Sigmoid colon (tissue), 4 donors: ENCODE results near the gene NKX1-2.

Experiments
- POLR2AphosphoS5 ChIP-seq, 4 donors: sonication (generic); formaldehyde crosslinking; IDR thresholded peaks; one replicate each; pipeline ENCODE4 v1.6.1; 2017; ENCODE audit warnings: antibody characterized with exemption in 4 of 4
- TF ChIP-seq, protein P1 (sequence below), 4 experiments: fragments of 450-650 bp in 3 of 4; fragments of 200-600 bp in 1 of 4; IDR thresholded peaks; one replicate each; pipeline ENCODE4 v1.5.1; 2016 to 2019; ENCODE audit warnings: antibody characterized with exemption in 4 of 4, mild to moderate bottlenecking in 3 of 4, moderate library complexity in 2 of 4

DNA sequence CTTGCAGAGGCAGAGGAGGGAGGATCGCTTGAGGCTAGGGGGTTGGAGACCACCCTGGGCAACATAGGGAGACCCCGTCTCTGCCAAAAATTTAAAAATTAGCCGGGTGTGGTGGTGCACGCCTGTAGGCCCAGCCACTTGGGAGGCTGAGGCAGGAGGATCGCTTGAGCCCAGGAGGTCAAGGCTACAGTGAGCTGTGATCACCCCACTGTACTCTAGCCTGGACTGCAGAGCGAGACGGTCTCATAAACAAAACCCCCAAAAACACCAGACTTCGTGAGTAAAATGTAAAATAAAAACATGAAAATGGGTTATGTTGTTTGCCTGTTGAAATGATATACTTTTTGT, 12.5 kb upstream of the NKX1-2 start:
- TF ChIP-seq, protein P1, sequence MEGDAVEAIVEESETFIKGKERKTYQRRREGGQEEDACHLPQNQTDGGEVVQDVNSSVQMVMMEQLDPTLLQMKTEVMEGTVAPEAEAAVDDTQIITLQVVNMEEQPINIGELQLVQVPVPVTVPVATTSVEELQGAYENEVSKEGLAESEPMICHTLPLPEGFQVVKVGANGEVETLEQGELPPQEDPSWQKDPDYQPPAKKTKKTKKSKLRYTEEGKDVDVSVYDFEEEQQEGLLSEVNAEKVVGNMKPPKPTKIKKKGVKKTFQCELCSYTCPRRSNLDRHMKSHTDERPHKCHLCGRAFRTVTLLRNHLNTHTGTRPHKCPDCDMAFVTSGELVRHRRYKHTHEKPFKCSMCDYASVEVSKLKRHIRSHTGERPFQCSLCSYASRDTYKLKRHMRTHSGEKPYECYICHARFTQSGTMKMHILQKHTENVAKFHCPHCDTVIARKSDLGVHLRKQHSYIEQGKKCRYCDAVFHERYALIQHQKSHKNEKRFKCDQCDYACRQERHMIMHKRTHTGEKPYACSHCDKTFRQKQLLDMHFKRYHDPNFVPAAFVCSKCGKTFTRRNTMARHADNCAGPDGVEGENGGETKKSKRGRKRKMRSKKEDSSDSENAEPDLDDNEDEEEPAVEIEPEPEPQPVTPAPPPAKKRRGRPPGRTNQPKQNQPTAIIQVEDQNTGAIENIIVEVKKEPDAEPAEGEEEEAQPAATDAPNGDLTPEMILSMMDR (IDR thresholded peaks at IDR 0.05): no peak
- no peak for TF ChIP-seq POLR2AphosphoS5 (IDR thresholded peaks at IDR 0.05)
